IMR-90 (cell line): Measurements from ENCODE around the gene RSRC2. TPM values are rescaled to one million over a fixed set of nuclear protein-coding genes. Genes with fewer than 3 reads are reported as not detected.
A peak's percentile ranks its signal among the peaks of the same experiment; 100 is the strongest.

Experiments
- ATAC-seq: fragments of 200-7000 bp; cut with Tn5 transposase; 2 replicates; pipeline ENCODE4 v1.9.1; 2020; ENCODE audit warnings: low read depth, mild to moderate bottlenecking, moderate library complexity
- BruUV-seq: library from RNA; stranded (reverse); fragments of 400-500 nt; replicated peaks from 2 replicates; lab custom pipeline; 2021; lab: Mats Ljungman, UMichigan
- CTCF ChIA-PET: fragments of 300-600 bp; formaldehyde crosslinking; extraction: SDS; loops from one replicate; lab custom pipeline; 2021; ENCODE audit warnings: antibody characterized with exemption; lab: Yijun Ruan, JAX
- POLR2A ChIA-PET: fragments of 300-600 bp; sonication (Branson Sonifier 250); formaldehyde crosslinking; loops from one replicate; lab custom pipeline; 2022; ENCODE audit warnings: antibody characterized with exemption; ENCODE audit not compliant: unreplicated experiment; lab: Charles Lee
- DNase-seq: peaks from one replicate; pipeline ENCODE4 v3.0.0; 2013
- H2AFZ ChIP-seq: replicated peaks from 2 replicates; pipeline ENCODE3; 2013; ENCODE audit warnings: low read length, mild to moderate bottlenecking; ENCODE audit not compliant: poor library complexity
- H2AK5ac ChIP-seq: 2 replicates; pipeline ENCODE4 v1.6.1; 2013; ENCODE audit warnings: low read depth, low read length, inconsistent platforms
- H2AK9ac ChIP-seq: replicated peaks from 2 replicates; pipeline ENCODE3; 2013; ENCODE audit warnings: mild to moderate bottlenecking, low read depth, low read length, moderate library complexity; ENCODE audit not compliant: poor library complexity
- H2BK120ac ChIP-seq: 2 replicates; pipeline ENCODE4 v1.6.1; 2013; ENCODE audit warnings: low read depth, low read length, inconsistent platforms
- H2BK15ac ChIP-seq: 3 replicates; pipeline ENCODE4 v1.6.1; 2013; ENCODE audit warnings: low read depth, low read length, inconsistent platforms
- H2BK20ac ChIP-seq: 2 replicates; pipeline ENCODE4 v1.6.1; 2013; ENCODE audit warnings: low read depth, mild to moderate bottlenecking, inconsistent platforms, low read length, moderate library complexity
- H2BK5ac ChIP-seq: 2 replicates; pipeline ENCODE4 v1.6.1; 2013; ENCODE audit warnings: mild to moderate bottlenecking, low read depth, low read length, inconsistent platforms; ENCODE audit not compliant: poor library complexity, severe bottlenecking
- H3K14ac ChIP-seq: replicated peaks from 2 replicates; pipeline ENCODE4 v1.6.1; 2013; ENCODE audit warnings: low read depth, low read length, inconsistent platforms
- H3K18ac ChIP-seq: 2 replicates; pipeline ENCODE4 v1.6.1; 2013; ENCODE audit warnings: low read depth, low read length, control low read depth
- H3K23ac ChIP-seq: 2 replicates; pipeline ENCODE4 v1.6.1; 2013; ENCODE audit warnings: low read depth, low read length, inconsistent platforms
- H3K27ac ChIP-seq: 2 replicates; pipeline ENCODE4 v1.5.1; 2013; ENCODE audit warnings: mild to moderate bottlenecking, control low read depth, low read length; ENCODE audit not compliant: insufficient read depth
- H3K27me3 ChIP-seq: 2 replicates; pipeline ENCODE4 v1.6.1; 2013; ENCODE audit warnings: low read length; ENCODE audit not compliant: control insufficient read depth, insufficient read depth
- H3K36me3 ChIP-seq: 2 replicates; pipeline ENCODE4 v1.6.1; 2013; ENCODE audit warnings: low read length, mixed read lengths; ENCODE audit not compliant: control insufficient read depth, insufficient read depth
- H3K4ac ChIP-seq: 2 replicates; pipeline ENCODE4 v1.6.1; 2013; ENCODE audit warnings: low read depth, low read length, inconsistent platforms
- H3K4me1 ChIP-seq: 2 replicates; pipeline ENCODE4 v1.6.1; 2013; ENCODE audit warnings: low read length, mixed read lengths; ENCODE audit not compliant: control insufficient read depth, insufficient read depth
- H3K4me2 ChIP-seq: 2 replicates; pipeline ENCODE4 v1.6.1; 2013; ENCODE audit warnings: low read depth, mild to moderate bottlenecking, control low read depth, low read length, moderate library complexity
- H3K4me3 ChIP-seq: 2 replicates; pipeline ENCODE4 v1.5.1; 2013; ENCODE audit warnings: low read depth, mild to moderate bottlenecking, control low read depth, low read length, moderate library complexity; ENCODE audit not compliant: insufficient read depth
- H3K56ac ChIP-seq: 2 replicates; pipeline ENCODE4 v1.6.1; 2013; ENCODE audit warnings: low read length, inconsistent platforms; ENCODE audit not compliant: insufficient read depth; ENCODE audit errors: extremely low read depth
- H3K79me1 ChIP-seq, 2 experiments: 2 replicates each; pipeline ENCODE4 v1.6.1; 2013; ENCODE audit warnings: low read length in 2 of 2, inconsistent platforms in 1 of 2, low read depth in 1 of 2
- H3K9ac ChIP-seq: 2 replicates; pipeline ENCODE4 v1.6.1; 2013; ENCODE audit warnings: low read depth, low read length, control low read depth
- H3K9me1 ChIP-seq: 2 replicates; pipeline ENCODE4 v1.6.1; 2013; ENCODE audit warnings: low read length, inconsistent platforms; ENCODE audit not compliant: insufficient read depth
- H3K9me3 ChIP-seq: 2 replicates; pipeline ENCODE4 v1.6.1; 2013; ENCODE audit warnings: low read length; ENCODE audit not compliant: control insufficient read depth, insufficient read depth
- H4K20me1 ChIP-seq: 2 replicates; pipeline ENCODE4 v1.6.1; 2013; ENCODE audit warnings: low read length, inconsistent platforms; ENCODE audit not compliant: insufficient read depth
- H4K5ac ChIP-seq: 2 replicates; pipeline ENCODE4 v1.6.1; 2013; ENCODE audit warnings: mild to moderate bottlenecking, low read depth, low read length, control low read depth
- H4K8ac ChIP-seq, 2 experiments: 2 replicates each; pipeline ENCODE4 v1.6.1; 2013; ENCODE audit warnings: low read depth in 2 of 2, low read length in 2 of 2, control low read depth in 1 of 2, inconsistent platforms in 1 of 2
- H4K91ac ChIP-seq: 2 replicates; pipeline ENCODE4 v1.6.1; 2013; ENCODE audit warnings: low read depth, low read length, inconsistent platforms; ENCODE audit not compliant: insufficient read depth
- CEBPB ChIP-seq: IDR thresholded peaks from 2 replicates; pipeline ENCODE4 v1.6.1; 2012; ENCODE audit warnings: low read depth, low read length, improper control_type of control experiment
- CHD1 ChIP-seq: IDR thresholded peaks from 2 replicates; pipeline ENCODE4 v1.6.1; 2012; ENCODE audit warnings: low read depth, low read length, improper control_type of control experiment
- WGBS, 2 experiments: methylation state at CpG; one replicate each; pipeline versions ENCODE4 v1.1.5 to v1.1.7; 2013; ENCODE audit warnings: missing lambda C conversion rate in 2 of 2; ENCODE audit not compliant: insufficient read length in 1 of 2; ENCODE audit errors: extremely low coverage in 2 of 2; 5-methylcytosine and 5-hydroxymethylcytosine counted together
- dilution Hi-C: fragments of 300-500 bp; cut with HindIII; formaldehyde crosslinking; loops from one replicate; pipeline ENCODE4 v1.14.3; 2018; ENCODE audit warnings: low sequenced_read_pairs; ENCODE audit not compliant: unreplicated experiment
- in situ Hi-C: fragments of 300-500 bp; cut with MboI; formaldehyde crosslinking; loops from 3 replicates; pipeline ENCODE4 v1.14.3; 2019; ENCODE audit warnings: low sequenced_read_pairs, inconsistent platforms, mixed read lengths
- intact Hi-C: fragments of 100-400 bp; cut with micrococcal nuclease; formaldehyde crosslinking; loops from 2 replicates; pipeline ENCODE4 v1.10.0; 2022
- polyA plus RNA-seq, 3 experiments: library from polyadenylated mRNA; depleted of rRNA; stranded (reverse); fragments of >200 nt; gene quantifications; 2 replicates each; pipeline ENCODE4 v1.2.3, GENCODE V29; 2012; ENCODE audit warnings: low replicate concordance in 1 of 3
- total RNA-seq: library from RNA; depleted of rRNA; stranded (reverse); fragments of >200 nt; gene quantifications from 2 replicates; pipeline ENCODE4 v1.2.3, GENCODE V29; 2012

Gene RSRC2
- total and polyA plus RNA-seq, 2 of the 4 experiments (the other 2 are of a cell fraction), result 18.6 to 31.5 TPM

DNA sequence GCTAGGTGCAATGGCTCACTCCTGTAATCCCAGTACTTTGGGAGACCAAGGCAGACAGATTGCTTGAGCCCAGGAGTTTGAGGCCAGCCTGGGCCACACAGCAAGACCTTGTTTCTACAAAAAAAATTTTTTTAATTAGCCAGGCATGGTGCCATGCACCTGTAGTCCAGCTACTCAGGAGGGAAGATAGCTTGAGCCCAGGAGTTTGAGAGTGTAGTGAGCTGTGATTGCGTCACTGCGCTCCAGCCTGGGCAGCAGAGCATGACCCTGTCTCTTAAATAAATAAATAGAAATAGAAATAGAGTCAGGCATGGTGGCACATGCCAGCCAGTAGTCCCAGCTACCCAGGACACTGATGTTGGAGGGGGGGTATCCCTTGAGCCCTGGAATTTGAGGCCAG is 67.5 kb downstream of the RSRC2 start:
- no peaks in the 10 kb centered on the region for H4K20me1 ChIP-seq
- CTCF ChIA-PET, result no interaction called here
- H2AK5ac ChIP-seq, result no peak overlapping the region
- intact Hi-C loops (no loop called here), dilution Hi-C loops (no loop called here), in situ Hi-C loops (no loop called here)
- peaks cover 13% of the 10 kb centered on the region for H3K9me1 ChIP-seq
- H3K36me3 ChIP-seq, result no peaks in the 10 kb centered on the region
- no peak overlapping the region for H3K27ac ChIP-seq
- WGBS, 2 experiments, result 40% methylated on average over 1 of the region's 2 CpGs; no CpG with 5 or more reads in 1 of the 2 experiments
- H3K4me2 ChIP-seq, result no peak overlapping the region
- no peak overlapping the region for H2AFZ ChIP-seq
- no peak overlapping the region for H3K18ac ChIP-seq
- H4K91ac ChIP-seq, result no peak overlapping the region
- H2BK15ac ChIP-seq, result no peak overlapping the region
- no peak overlapping the region for H3K56ac ChIP-seq
- H3K14ac ChIP-seq, result no peak overlapping the region
- no peak overlapping the region for H4K5ac ChIP-seq
- TF ChIP-seq CHD1 (no peak), CEBPB (peak; percentile 85)
- H3K79me1 ChIP-seq, result no peaks in the 10 kb centered on the region
- H3K4ac ChIP-seq, result no peak overlapping the region
- H4K8ac ChIP-seq, result no peak overlapping the region
- H3K23ac ChIP-seq, result no peak overlapping the region
- no peak overlapping the region for H2BK5ac ChIP-seq
- no peak overlapping the region for H2BK20ac ChIP-seq
- no peak overlapping the region for H2AK9ac ChIP-seq
- no peak overlapping the region for H3K9ac ChIP-seq
- no peaks in the 10 kb centered on the region for H3K9me3 ChIP-seq
- H3K4me1 ChIP-seq, result no peaks in the 10 kb centered on the region
- BruUV-seq, result no TSS peak
- H3K4me3 ChIP-seq, result no peak overlapping the region
- no peaks in the 10 kb centered on the region for H3K27me3 ChIP-seq
- ATAC-seq (no peak), DNase-seq (no peak)
- POLR2A ChIA-PET, result no interaction called here
- H2BK120ac ChIP-seq, result no peak overlapping the region
